Heart left ventricle (tissue), 13 donors: Measurements from ENCODE around the gene PAK4.

ENCODE experiments used
- POLR2A ChIP-seq, 2 donors: fragments of 450-650 bp; IDR thresholded peaks; one replicate each; pipeline ENCODE4 v1.6.1; 2017; ENCODE audit warnings: antibody characterized with exemption in 2 of 2, mild to moderate bottlenecking in 2 of 2, moderate library complexity in 2 of 2
- TF ChIP-seq, protein P1 (sequence below), 12 donors: fragments of 200-600 bp; sonication (generic) in 4 of 12; IDR thresholded peaks; one replicate each; pipeline versions ENCODE4 v1.5.0 to v1.8.0; 2018 to 2022; ENCODE audit warnings: antibody characterized with exemption in 12 of 12, mild to moderate bottlenecking in 5 of 12
- donor health status: ischemic (EF 13 %, LVEDD 7.1; RV severe dilation, severe dysfunction).
- donor health status: DM: no; HTN: yes; CAD: no.
- donor health status: DM: no; HTN: no; CAD: no.
- donor health status: ischemic (EF 25% LVEDD 6.9; RV normal size, moderate dysfunction).
- donor health status: ischemic (EF 25% LVEDD 5.7; RV mildly dilated, moderate dysfunction).
- donor health status: ischemic (EF 35%, LVEDD 5.7; RV mildly dilated, moderate dysfunction).
- donor health status: nonischemic (EF 11% LVEDD 7.7; RV severe dilation, severe dysfunction).
- donor health status: DM: yes; HTN: yes; CAD: no.
- donor health status: PGD.
- donor health status: ischemic (EF 29% LVEDD 5.4; RV normal size, mild dysfunction).
- donor health status: nonischemic (EF 23%, LVEDD 6.1; RV moderate dilation, normal function).

GRCh38 chr19:39077323-39077722 is 48.3 kb upstream of the PAK4 start:
- TF ChIP-seq, protein P1, sequence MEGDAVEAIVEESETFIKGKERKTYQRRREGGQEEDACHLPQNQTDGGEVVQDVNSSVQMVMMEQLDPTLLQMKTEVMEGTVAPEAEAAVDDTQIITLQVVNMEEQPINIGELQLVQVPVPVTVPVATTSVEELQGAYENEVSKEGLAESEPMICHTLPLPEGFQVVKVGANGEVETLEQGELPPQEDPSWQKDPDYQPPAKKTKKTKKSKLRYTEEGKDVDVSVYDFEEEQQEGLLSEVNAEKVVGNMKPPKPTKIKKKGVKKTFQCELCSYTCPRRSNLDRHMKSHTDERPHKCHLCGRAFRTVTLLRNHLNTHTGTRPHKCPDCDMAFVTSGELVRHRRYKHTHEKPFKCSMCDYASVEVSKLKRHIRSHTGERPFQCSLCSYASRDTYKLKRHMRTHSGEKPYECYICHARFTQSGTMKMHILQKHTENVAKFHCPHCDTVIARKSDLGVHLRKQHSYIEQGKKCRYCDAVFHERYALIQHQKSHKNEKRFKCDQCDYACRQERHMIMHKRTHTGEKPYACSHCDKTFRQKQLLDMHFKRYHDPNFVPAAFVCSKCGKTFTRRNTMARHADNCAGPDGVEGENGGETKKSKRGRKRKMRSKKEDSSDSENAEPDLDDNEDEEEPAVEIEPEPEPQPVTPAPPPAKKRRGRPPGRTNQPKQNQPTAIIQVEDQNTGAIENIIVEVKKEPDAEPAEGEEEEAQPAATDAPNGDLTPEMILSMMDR (IDR thresholded peaks at IDR 0.05) = no peak
- TF ChIP-seq POLR2A (IDR thresholded peaks at IDR 0.05) = no peak
